Activated CD4-positive, alpha-beta T cell treated with anti-CD3 and anti-CD28 coated beads for 4 hours (primary cell): ENCODE results near the gene MPRIP.

Source experiments
- DNase-seq, 2 donors: peaks; one replicate each; pipeline ENCODE4 v3.0.0-alpha.2; 2020

Gene MPRIP

DNA sequence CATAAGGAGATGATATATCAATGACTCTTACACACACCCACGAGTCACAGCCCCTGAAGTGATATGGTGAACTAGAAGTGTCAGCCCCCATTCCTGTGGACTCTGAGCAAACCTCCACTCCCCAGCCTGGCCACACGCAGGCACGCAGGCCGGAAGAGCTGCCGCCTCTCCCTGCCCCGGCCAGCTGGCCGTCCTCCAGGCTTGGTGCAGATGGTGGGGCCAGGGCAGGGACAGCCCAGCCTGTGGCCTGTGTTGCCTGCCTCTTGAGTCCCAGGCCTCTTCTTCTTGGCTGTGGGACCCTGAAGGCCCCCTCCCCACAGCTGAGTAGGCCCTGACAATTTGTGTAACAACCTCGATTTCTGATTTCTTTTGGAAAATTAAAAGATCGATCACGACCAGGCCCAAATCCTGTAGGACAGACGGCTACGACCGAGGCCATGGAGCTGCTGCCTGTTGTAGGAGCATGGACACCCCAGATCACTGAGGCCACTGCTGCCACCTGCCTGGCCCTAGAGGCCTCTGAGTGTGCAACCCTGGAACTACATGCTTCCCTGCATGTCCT, 10.0 kb upstream of the MPRIP start:
- no peak for DNase-seq

DNA sequence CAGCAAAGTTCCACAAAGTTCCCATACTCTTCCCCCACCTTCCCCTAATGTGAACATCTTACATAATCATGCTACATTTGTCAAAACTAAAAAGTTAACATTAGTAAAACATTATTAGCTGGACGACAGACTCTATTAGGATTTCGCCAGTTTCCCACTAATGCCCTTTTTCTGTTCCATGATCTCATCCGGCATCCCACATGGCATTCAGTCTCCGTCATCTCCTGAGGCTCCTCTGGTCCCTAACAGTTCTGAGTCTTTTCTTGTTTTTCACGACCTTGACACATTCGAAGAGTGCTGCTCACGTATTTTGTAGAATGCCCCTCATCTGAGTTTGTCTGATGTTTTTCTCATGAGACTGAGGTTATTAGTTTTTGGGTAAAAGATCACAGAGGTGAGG, 8.8 kb upstream of the MPRIP start:
- no peak for DNase-seq

DNA sequence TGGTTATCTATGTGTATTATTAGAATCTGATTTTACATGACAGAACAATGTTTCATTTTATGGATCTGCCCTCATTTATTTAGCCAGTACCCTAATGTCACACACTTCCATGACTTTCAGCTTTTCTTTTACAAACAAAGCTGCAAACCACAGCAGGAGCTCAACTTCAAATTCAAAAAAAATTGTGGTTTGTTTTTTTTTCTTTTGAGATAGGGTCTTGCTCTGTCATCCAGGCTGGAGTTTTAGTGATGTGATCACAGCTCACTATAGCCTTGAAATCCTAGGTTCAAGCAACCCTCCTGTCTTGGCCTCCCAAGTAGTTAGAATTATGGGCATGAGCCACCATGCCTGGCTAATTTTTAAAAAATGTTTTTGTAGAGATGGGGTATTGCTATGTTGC, 8.2 kb upstream of the MPRIP start:
- no peak for DNase-seq

DNA sequence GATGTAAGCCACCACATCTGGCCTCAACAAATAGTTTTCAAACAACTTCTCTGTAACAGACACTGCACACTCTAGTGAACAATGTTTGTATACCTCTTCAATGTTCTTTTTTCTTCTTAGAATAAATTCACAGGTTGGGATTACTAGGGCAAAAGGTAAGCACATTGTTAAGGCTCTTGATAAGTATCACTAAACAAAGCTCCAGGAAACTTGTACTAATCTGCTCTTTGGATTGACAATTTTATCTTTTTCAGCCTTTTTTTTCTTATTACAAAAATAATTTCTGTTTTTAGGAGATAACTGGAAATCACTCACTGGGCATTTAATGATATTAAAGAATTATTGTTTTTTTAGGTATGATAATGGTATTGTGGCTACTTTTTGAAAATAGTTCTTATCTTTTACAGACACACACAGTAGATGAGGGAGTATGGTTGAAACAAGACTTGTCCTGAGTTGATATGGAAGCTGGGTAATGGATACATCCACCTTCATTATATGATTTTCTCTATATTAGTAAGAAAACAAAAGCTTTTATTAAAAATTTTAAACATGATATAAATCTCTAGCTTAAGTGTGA, 7.7 kb upstream of the MPRIP start:
- DNase-seq = no peak

DNA sequence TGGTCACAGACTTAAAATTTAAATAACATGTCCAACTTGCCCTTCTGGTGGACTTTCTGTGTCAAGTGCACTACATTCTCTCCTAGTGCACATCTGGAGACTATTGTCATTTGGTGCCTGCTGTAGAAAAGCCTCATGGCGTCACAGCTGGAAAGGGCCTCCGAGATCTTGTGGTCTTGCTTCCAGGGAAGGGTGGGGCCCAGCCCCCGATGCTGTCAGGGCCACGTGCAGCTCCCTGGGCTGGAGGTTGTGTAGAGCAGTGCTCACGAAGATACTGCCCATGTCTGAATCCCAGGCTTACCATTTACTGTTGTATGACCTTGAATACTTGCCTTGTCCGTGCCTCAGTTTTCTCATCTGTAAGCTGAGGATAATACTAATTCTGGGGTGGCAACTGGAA, 6.8 kb upstream of the MPRIP start:
- no peak for DNase-seq

DNA sequence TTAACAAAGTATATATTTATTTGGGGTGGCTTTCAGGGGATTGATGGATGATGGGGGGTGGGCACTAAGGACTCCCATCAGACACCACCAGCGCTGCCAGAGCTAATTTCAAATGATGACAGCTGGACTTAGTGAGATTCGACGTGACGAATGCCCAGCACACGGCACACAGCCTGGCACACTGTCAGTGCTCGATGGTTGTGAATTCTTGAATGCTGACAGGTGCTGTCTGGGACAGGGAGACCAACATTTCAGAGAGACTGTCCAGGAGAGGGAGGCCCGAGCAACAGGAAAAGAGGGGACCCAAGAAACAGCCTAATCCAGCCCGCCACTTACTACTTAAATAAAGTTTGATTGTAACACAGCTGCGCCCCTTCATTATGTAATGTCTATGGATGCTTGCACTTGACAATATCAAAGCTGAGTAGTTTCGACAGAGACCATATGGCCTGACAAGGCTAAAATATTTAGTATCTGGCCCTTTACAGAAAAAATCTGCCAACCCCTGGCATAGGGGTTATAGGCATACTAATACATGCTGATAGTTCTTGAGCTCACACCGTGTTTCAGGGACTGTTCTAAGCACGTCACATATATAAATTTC, 6.2 kb upstream of the MPRIP start:
- DNase-seq = no peak

DNA sequence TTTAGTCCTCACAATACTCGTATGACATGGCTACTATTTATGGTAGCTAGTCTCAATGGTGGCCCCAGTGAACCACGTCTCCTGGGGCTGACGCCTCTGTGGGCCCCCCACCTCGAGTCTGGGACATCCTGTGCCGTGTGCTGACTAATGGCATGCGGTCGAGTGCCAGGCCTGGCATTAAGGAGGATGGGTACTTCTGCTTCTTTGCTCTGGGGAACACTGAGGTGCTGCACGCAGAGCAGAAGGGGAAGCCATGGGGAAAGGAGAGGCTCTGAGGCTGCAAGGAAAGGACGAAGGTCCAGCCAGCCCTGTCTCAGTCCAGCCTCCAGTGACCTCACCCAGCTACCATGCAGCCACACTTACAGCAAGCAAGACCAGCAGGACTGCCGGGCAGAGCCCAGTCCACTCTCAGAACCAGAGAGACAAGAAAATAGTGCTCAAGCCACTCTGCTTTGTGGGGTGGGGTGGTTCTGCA, 5.7 kb upstream of the MPRIP start:
- no peak for DNase-seq

DNA sequence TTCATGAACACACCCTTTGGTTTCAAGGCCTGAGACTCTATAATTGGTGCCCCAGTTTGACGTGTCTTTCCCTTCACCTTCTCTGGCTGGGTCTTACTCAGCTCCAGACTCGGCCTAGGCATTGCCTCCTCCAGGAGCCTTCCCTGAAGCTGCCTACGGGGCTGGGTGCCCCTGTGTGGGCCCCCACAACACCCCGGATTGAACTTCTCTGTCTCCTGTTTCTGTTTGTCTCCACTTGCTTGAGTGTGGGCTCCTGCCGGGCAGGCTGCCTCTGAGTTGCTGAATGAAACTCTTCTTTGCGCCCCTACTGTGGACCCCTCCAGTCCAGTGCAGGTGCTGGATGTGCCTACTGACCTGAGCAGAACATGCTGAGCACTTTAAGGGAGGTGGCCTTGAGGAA, 2.3 kb upstream of the MPRIP start:
- no peak for DNase-seq

DNA sequence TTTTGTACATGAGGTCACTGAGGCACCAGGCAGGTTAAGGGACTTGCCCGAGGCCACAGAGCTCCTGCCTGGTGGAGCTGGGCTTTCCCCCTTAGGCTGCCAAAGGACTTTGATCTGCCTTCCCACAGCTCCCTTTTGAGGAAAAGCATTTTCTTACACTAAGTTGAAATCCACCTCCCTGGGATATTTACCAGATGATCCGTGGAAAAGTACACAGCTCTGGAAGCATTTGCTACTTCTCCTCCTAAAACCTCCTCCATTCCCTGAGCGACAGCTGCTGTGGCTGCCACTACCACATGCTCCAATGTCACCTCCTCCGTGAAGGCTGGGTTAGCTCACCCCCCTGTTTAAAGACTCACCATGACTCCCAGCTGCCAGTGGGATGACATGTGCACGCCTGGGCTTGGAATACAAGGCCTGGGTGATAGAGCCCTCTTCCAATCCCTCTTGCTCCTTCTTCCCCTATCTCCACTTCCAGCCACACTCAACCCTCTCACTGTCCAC, 1.2 kb upstream of the MPRIP start:
- DNase-seq = no peak

DNA sequence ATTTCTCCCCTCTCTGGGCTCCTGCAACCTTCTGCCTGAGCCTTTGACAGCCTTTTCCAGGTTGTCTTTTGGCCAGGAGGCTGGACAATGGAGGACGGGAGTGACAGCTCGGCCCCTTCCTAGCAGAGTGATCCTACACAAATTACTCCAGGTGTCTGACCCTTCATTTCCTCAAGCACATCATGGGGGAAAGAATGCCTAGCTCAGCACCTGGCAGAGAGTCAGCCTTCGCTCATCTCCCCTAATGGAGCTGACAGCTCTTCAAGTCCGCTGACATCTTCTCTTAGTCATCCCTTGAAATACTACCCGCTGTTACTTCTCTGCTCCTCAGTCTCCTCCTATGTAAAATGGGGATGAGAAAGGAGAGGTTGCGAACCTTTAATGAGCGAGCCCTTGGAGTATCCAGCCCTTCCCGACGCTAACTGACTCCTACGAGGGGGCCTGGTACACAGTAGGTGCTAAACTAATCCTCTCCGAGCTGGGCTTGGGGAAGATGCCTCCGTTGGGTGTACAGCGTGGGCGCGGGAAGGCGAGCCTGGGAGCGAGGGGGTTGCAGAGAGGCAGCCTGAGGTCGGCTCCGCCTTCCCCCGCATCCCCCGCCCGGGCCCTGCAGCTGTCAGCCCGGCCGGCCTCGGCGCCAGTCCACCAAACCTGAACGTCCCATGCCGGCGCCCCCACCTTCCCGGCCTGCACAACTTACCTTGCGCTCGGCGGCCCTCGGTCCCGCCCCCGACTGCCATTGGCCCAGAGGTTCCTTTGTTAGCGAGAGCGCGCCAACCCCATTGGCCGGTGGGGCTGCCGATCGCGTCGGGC, 480 bp upstream of the MPRIP start:
- peak; percentile 95 to 97 for DNase-seq

DNA sequence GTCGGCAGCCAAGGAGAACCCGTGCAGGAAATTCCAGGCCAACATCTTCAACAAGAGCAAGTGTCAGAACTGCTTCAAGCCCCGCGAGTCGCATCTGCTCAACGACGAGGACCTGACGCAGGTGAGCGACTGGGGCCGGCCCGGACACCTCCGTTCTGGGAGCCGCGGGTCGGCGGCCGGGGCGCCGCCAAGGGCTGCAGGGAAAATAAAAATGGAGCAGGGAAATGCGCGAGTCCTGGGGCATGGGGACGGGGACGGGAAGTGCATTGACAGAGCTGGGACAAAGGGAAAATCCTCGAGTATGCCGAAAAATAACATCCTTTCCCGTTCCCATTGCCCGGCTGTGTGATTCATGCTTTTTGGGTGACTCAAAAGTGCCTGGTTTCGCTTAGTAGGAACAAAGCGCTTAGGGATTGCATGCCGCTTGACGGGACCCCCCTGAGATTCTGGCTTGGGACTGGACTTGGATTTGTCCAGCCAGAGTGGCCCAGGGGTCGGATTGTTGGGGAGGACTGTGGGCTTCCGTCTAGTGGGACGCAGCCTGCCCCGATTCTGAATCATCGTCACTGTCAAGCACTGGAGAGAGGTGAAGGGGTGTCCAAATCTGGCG, 699 bp downstream of the MPRIP start:
- DNase-seq = peak; percentile 20 to 35

DNA sequence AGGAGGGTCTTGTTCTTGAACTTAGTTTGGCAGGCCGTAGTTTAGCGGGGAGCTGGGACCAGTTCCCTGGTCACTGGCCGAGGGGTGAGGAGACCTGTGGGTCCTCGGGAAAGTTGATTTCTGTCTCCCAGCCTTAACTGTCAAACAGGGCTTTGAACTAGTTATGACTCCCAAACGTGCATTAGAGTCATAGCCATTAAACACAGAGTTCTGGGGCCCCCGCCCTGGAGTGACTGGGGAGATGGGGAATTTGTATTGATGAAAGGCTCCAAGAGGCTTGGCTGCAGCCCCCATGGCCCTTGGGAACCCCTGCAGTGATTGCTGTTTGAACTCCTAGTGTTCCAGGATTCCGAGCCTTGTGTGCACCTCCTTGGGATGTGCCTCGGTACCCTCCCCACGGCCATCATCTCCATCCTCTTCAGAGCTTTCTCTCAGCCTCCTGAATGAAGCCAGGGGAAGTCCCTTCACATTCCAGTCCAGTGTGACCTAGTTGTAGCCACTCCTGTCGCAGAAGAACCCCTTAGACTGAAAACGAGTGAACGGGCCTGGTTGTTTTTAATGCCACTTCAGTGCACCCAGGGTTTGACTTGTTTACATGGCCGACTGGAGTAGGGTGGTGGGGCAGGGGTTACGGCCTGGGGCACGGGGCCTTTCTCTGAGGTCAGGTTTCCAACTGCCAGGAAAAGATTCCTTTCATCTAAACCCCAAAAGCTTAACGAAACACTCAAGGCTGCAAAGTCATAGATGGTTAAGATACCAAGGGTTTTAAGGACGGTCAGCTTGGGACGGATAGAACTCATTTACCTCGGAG, 1.4 kb downstream of the MPRIP start:
- DNase-seq = no peak

DNA sequence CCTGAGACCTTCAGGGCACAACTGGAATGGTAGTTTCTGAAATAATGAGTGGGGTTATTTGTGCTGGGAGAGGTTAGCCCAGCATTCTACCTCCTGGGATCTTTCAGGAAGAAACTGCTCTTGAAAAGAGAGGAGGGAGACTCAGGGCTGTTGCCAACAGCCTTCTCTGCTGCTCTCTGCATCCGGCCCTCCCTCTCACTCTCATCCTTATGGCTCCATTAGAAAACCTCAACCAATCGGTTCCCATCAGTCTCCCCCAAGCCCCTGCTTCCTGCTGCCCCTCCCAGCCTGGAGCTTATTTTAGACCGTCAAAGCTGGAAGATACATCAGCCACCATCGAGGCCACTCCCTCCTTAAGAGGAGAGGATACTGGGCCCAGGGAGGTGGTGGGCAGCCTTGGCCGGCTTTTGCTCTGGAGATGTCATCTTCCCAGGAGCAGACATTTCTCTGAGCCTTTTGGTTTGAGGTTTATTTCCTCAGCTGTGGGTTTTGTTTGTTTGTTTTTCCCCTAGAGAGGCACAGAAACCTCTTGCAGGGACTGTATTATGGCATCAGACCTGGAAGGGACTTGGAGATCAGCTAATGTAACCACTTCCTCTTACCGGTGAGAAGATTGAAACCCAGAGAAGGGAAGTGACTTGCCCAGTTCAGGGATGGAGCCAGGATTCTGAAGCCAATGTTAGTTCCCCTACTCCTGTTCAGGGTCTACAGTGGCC, 2.7 kb downstream of the MPRIP start:
- no peak for DNase-seq

DNA sequence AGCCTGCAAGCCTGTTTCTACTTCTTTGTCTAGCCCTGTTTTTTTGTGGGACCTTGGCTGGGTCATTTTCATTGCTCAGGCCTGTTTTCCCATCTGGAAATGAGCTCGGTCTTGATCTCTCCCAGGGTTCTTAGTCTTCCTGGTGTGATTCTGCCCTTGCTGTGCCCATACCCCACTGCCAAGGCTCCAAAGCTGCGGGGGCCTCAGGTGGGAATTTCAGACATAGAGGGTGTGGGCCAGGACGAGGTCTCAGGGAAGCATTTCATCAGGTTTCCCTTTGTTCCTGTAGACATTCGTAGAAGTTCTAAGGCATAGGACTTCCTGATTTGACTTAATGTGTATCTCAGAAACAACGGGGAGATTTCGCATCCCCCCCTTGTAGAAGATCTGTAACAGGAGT, 5.8 kb downstream of the MPRIP start:
- DNase-seq = no peak

DNA sequence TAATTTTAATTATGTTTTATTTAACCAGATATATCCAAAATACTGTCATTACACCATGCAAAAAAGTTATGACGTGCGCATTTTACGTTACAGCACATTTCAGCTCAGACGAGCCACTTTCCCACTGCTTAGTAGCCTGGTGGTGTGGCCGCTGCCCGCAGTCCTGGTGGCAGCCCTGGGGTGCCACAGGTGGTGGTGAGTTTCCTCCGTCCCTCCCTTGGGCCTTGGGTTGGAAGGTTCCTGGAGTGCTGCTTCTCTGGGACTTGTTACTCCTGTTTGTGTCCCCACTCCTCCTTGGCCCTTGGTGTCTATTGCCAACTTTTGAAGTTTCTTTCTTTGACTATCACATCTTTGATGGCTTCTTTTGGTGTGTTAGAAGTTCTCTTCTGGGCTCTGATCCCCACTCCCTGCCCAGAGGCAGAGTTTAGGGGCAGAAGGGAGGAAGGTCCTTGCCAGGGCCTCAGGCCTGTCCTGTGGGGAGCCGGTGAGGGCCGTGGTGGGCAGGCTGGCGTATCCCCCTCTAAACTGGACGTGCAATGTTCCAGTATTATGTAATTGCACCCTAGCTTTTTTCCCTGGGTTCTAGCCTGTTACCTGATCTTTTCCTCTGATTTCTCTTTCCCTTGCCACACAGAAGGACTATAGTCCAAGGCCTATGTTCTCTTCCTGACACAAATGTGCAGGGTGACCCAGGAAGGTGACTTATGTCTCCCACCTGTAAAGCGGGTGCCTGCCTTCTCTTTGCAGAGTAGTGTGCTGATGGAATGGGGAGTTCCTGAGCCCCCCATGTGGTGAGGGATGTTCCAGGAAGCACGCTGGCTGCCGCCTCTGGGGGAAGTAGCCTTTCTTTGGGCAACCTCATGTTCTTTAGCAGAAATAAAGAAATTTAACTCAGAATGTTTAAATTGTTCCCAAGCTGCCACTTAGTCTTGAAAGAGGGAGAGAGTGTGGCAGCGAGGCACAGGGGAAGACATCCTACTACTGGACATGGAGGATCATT, 8.4 kb downstream of the MPRIP start:
- DNase-seq = no peak

DNA sequence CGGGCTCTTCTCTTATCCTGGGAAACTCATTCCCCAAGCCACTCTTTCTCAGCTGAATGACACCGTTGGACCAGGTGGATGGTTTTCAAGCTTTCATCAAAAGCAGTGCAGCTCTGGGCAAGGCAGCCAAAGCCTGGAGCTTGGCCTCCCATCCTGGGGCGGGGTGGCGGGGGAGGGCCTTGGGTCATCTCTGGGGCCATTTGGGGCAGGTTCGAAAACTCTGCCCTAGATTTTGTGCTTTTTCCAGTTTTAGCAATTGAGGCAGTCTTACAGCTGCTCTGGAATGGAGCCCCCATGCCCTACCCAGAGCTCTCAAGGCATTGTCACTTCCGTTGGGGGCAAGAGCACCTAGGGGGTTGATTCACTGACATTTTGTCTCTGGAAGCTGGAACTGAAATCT, 9.1 kb downstream of the MPRIP start:
- DNase-seq = no peak

DNA sequence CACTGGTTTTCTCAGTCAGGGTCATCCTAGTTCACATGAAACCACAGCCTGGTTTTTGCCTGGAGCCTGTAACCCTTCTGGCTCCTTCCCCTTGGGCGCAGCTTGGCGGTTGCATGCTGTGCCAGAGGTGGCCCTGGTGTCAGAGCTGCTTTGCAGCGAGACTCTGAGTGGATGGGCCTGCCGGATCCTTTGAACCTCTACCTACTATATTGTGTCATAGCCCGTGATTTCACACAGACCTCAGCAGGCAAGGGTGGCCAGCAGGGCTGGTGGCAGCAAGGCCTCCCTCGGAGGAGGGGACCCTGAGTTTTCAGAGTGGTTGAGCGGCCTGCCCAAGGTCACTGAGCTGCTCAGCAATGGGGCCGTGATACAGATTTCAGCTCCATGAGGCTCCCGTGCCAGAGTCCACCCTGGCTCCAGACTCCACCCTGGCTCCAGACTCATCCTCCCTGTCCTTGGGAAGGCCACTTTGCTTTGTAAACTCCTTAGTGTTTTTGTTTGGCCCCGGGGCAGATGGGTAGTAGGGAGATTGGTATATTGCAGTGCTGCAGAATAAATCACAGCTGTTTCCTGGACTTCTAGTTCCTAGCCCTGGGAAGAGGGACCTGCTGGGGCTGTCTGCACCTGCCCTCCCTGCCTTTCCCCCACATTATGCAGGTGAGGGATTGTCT, 9.7 kb downstream of the MPRIP start:
- no peak for DNase-seq

DNA sequence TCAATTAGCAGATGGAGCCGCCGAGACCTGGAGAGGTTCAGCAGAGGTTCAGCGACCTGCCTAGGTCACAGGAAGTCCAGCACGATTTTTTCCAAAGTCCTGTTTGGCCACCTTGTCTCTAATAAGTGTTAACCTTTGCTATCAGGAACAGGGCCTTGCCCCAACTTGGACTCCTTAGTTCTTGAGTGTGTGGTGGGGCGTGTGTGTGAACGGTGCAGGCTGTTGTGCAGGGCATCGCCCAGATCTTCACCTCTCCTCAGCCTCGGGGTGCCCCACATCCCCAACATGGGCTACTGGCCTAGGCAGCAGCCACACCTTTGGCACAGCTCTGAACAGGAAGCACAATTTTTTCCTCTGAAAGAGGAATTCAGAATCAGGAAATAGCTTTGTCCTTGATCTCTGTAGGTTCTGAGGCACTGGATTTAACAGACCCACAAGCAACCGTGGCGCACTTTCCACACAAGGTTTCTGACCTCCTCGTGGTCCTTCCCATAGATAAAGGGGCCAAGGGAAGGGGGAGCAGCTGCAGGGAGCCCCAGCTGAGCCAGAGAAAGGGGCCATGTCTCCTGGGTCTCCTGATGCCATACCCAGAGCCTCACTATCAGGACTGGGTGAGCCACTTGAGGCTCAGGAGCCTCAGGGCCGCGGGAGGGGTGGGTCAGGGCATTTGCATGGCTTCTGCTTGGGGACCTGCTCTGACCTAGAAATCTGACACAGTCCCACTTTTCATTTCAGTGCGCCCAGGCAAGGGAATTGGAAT, 10.4 kb downstream of the MPRIP start:
- DNase-seq = no peak
